Activated effector memory CD4-positive, alpha-beta T cell treated with Interleukin-2 at 50 U/mL for 16 hours (primary cell): ENCODE measurements around the gene USP31.

Source experiments
- DNase-seq: peaks from one replicate; pipeline ENCODE4 v3.0.0-alpha.2; 2020

Gene USP31, protein sequence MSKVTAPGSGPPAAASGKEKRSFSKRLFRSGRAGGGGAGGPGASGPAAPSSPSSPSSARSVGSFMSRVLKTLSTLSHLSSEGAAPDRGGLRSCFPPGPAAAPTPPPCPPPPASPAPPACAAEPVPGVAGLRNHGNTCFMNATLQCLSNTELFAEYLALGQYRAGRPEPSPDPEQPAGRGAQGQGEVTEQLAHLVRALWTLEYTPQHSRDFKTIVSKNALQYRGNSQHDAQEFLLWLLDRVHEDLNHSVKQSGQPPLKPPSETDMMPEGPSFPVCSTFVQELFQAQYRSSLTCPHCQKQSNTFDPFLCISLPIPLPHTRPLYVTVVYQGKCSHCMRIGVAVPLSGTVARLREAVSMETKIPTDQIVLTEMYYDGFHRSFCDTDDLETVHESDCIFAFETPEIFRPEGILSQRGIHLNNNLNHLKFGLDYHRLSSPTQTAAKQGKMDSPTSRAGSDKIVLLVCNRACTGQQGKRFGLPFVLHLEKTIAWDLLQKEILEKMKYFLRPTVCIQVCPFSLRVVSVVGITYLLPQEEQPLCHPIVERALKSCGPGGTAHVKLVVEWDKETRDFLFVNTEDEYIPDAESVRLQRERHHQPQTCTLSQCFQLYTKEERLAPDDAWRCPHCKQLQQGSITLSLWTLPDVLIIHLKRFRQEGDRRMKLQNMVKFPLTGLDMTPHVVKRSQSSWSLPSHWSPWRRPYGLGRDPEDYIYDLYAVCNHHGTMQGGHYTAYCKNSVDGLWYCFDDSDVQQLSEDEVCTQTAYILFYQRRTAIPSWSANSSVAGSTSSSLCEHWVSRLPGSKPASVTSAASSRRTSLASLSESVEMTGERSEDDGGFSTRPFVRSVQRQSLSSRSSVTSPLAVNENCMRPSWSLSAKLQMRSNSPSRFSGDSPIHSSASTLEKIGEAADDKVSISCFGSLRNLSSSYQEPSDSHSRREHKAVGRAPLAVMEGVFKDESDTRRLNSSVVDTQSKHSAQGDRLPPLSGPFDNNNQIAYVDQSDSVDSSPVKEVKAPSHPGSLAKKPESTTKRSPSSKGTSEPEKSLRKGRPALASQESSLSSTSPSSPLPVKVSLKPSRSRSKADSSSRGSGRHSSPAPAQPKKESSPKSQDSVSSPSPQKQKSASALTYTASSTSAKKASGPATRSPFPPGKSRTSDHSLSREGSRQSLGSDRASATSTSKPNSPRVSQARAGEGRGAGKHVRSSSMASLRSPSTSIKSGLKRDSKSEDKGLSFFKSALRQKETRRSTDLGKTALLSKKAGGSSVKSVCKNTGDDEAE (N-terminal part only)

DNA sequence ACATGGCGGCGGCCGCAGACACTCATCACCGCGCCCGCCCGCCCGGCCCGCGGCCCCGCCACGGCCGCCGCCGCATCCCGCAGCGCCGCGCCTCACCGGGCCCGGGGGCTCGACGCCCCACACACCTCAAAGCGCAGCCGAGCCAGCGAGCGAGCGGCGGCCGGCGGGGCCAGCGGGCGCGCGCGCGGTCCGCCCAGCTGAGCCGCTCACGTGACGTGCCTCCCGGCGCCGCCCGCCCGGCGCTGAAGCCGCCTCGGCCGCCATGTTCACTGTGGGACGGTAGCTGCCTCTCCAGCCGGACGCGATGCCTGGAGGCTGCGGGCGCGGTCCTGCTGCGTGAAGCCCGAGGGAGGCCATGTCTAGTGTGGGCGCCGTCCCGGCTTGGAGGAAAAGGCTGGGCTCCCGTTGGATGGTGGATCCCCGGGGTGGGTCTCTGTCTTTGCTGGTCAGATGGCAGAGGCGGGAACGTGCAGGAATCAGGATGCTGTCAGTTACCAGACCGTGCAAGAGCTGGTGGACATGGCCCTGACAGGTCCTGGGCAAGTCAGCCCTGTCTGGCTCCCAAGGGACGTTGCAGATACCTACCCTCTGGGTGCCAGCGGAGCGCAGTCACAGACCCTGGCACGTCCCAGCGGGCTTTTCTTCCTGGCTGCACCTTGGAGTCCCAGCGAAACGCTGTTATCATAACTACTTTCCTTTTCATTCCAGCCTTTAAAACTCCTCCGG lies at the start of gene USP31:
Gene USP31 (minus strand): TSS at position 186 of the 726 bp plus-strand sequence. CDS start 182 bp downstream, at position 4.
- DNase-seq = peak; percentile 87

GRCh38 chr16:23196539-23196938 lies 47.3 kb upstream of the USP31 start:
- DNase-seq = no peak

GRCh38 chr16:23195366-23195978 lies 46.2 kb upstream of the USP31 start:
- DNase-seq = no peak

GRCh38 chr16:23194497-23195221 lies 45.4 kb upstream of the USP31 start:
- DNase-seq = no peak

- DNase-seq = no peak
Observed at GRCh38 chr16:23188911-23189310, 39.7 kb upstream of the USP31 start.

- no peak for DNase-seq
Observed at GRCh38 chr16:23187341-23187740, 38.1 kb upstream of the USP31 start.

GRCh38 chr16:23186171-23186570 lies 36.9 kb upstream of the USP31 start:
- DNase-seq = no peak

GRCh38 chr16:23185656-23186055 lies 36.4 kb upstream of the USP31 start:
- no peak for DNase-seq

GRCh38 chr16:23183543-23183862 lies 34.3 kb upstream of the USP31 start:
- DNase-seq = no peak

DNA sequence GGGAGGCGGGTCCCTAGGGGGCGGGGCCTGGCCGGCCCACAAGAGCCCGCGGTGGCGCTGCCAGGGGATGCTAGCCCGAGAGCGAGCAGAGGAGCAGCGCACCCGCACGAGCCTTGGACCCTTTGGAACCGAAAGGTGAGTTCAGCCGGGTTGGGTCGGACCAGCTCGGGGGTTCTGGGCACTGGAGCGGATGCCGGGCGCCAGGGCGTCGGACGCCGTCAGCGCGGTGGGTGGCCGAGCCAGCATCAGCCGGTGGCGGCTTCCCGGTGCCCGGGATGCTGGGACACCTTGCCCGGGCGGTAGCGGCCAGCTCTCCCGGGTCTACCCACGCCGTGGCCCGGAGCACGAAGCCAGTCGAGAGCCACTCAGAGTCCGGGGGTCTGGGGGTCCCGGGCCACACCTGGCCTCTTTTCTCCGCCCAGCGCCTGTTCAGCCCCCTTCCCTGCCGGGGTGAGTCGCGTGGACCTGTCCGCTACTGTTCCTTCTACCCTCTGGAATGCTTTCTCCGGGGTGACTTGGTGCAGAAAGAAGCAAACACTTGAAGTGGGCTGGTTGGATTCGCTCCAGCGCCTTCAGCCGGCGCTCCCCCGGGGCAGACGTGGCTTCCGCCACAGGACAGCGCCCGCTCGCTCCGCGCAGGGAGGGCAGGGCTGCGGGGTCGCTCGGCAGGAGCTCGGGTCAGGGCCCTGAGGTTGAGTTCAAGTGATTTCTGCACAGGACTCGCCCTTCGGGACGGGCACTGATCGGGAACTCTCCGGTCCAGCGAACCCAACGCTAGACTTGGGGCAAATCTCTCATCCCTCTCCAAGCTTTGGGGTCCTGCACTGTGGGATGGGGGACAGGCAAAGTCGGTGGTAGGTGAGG lies 33.7 kb upstream of the USP31 start, which contains the start of gene SCNN1G:
Gene SCNN1G (plus strand): TSS at position 67 of the 864 bp plus-strand sequence. CDS start 3,527 bp downstream, outside the sequence.
- DNase-seq = no peak

- peak; percentile 34 for DNase-seq
Observed at GRCh38 chr16:23182206-23182678, 33.0 kb upstream of the USP31 start.

DNA sequence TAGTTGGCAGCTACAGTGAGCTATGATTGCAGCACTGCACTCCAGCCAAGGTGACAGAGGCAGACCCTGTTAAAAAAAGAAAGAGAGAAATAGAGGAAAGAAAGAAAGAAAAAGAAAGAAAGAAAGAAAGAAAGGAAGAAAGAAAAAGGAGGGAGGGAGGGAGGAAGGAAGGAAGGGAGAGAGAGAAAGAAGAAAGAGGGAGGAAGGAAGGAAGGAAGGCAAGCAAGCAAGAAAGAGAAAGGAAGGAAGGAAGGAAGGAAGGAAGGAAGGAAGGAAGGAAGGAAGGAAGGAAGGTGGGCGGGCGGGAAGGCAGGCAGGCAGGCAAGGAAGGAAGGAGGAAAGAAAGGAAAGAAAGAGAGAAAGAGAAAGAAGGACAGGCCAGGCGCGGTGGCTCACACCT lies 32.3 kb upstream of the USP31 start:
- DNase-seq = no peak

DNA sequence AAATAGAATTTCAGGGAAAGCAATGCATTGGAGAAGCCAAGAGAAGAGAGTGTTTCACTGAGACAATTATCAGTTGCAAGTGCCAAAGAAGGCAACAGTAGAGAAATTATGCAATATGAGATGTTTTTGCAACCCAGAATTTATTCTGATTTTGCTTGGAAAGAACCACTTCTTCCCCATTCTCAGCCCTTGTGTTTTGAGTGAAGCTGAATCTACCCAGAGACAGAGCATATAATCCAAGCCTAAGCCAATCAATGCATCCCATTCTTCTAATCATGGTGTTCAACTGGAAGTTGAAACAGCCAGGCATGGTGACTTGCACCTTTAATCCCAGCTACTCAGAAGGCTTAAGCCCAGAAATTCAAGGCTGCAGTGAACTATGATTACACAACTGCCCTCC lies 26.4 kb upstream of the USP31 start:
- DNase-seq = no peak

- no peak for DNase-seq
Observed at GRCh38 chr16:23174622-23175021, 25.4 kb upstream of the USP31 start.

DNA sequence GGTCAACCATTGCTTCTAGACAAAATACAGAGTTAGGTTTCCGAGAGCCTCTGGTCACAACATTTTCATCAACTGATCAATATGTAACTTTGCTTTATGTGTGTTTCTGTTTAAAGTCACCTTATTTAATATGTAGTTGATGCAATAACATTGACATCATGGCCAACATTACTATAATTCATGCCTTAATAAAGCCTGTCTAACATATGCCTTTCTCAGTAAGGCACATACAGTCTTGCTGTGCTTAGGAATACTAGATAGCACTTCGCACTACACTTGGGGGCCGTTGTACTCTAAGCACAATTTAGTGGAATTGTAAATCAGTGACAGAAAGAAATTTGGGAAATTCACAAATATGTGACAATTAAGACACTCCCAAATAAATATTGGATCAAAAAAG lies 23.7 kb upstream of the USP31 start:
- DNase-seq = no peak

- no peak for DNase-seq
Observed at GRCh38 chr16:23172583-23172982, 23.3 kb upstream of the USP31 start.

DNA sequence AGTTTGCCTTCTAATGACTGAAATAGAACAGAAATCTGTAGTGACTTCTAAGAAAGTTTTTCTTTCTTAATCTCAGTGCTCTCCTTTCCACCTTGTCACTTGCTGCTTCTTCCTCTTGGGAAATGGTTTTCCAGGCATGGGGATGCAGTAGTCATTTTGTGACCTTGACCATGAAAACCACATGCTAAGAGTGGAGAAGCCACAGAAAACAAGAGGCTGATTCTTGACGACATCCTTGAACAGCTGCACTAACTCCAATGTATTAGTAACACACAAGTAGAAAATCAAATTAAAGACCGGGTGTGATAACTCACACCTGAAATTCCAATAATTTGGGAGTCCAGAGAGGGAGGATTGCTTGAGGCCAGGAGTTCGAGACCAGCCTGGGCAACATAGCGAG lies 15.5 kb upstream of the USP31 start:
- no peak for DNase-seq

- no peak for DNase-seq
Observed at GRCh38 chr16:23163921-23164320, 14.7 kb upstream of the USP31 start.

- DNase-seq = no peak
Observed at GRCh38 chr16:23160574-23160973, 11.3 kb upstream of the USP31 start.

GRCh38 chr16:23160082-23160481 lies 10.8 kb upstream of the USP31 start:
- no peak for DNase-seq
